Transverse colon (tissue), 3 donors: ENCODE data around the gene VPS13C.

ENCODE experiments used
- CTCF ChIP-seq, 5 experiments: fragments of 200-600 bp in 3 of 5; fragments of 450-650 bp in 2 of 5; sonication (generic) in 3 of 5; IDR thresholded peaks; 1 replicate in 2 of 5; 2 replicates in 3 of 5; pipeline ENCODE4 v1.5.1; 2016 to 2017; ENCODE audit warnings: antibody characterized with exemption in 5 of 5, inconsistent platforms in 3 of 5, mild to moderate bottlenecking in 2 of 5, moderate library complexity in 1 of 5
- POLR2A ChIP-seq: fragments of 450-650 bp; IDR thresholded peaks from one replicate; pipeline ENCODE4 v1.6.1; 2016; ENCODE audit warnings: antibody characterized with exemption, mild to moderate bottlenecking, moderate library complexity

- TF ChIP-seq CTCF (IDR thresholded peaks at IDR 0.05) (no peak), POLR2A (no peak)
These were observed 202.9 kb downstream of the VPS13C start for GRCh38 chr15:61857169-61857829.
